Omental fat pad (tissue), 4 donors: ENCODE data around the gene VPREB1. TPM values are rescaled to one million over a fixed set of nuclear protein-coding genes. Genes with fewer than 3 reads are reported as not detected.

Experiments
- ATAC-seq: fragments of 150-250 bp; one replicate; pipeline ENCODE4 v1.9.1; 2016; ENCODE audit warnings: mild to moderate bottlenecking, moderate library complexity; ENCODE audit not compliant: low FRiP score
- DNase-seq: peaks from one replicate; pipeline ENCODE4 v3.0.0-alpha.2; 2019; ENCODE audit warnings: low spot score
- CTCF ChIP-seq, 3 donors: fragments of 450-650 bp; IDR thresholded peaks; one replicate each; pipeline ENCODE4 v1.5.1; 2016 to 2017; ENCODE audit warnings: antibody characterized with exemption in 3 of 3, mild to moderate bottlenecking in 3 of 3, moderate library complexity in 2 of 3
- total RNA-seq, 4 donors: library from RNA; depleted of rRNA; stranded (reverse); fragments of >200 nt; gene quantifications; one replicate each; pipeline ENCODE4 v1.1.0, GENCODE V29; 2016

The VPREB1 gene
- total RNA-seq, 4 donors from 2014 or later, result not detected

DNA sequence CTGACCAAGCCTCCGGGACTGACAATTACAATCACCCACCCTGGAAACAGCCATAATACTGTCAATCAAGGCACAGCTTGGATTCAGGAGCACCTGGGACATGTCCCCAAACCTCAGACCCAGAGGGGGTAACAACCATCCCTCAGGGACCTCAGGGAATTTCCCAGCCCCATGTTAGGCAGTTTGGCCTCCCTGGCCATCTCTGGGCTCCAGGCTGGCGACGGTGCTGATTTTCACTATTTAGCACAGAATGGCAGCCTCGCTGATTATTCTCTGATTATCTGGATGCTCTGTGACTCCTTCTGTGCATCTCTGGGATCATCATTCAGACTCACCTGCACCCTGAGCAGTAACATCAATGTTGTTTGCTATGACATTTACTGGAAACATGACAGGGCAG is 45.8 kb upstream of the VPREB1 start:
- ATAC-seq (no peak), DNase-seq (no peak)
- TF ChIP-seq CTCF (IDR thresholded peaks at IDR 0.05), result no peak

GRCh38 chr22:22199634-22200033 is 45.0 kb upstream of the VPREB1 start:
- DNase-seq (no peak), ATAC-seq (no peak)
- TF ChIP-seq CTCF (IDR thresholded peaks at IDR 0.05), result no peak

DNA sequence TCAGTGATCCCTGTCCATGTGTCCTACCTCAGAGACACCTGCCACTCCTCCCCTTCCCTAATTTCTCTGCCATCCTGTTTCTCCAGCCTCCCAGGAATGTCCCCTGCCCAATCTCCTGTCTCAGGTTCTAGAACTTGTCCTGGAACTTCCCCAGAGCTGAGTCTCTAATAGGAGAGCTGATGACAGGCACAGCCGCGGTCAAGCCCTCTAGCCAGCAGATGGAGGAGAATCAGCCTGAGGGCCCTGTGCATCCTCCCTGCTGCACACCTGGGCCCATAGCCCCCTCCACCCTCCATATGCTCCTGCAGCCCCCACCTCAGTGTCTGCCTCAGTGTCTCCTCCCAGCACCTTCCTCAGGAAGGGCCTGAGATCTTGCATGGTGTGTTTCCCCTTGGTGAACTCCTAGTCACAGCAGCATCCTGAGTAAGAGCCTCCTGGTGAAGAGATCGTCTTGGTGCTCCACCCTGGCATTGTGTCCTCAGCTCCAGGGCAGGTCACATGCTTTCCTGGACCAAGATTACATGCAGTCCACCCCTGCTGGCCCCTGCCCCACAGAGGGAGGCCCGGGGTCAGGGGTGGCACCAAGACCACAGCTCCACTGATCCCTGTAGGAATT is 43.9 kb upstream of the VPREB1 start:
- TF ChIP-seq CTCF (IDR thresholded peaks at IDR 0.05), result no peak
- no peak for DNase-seq
- ATAC-seq, result no peak

DNA sequence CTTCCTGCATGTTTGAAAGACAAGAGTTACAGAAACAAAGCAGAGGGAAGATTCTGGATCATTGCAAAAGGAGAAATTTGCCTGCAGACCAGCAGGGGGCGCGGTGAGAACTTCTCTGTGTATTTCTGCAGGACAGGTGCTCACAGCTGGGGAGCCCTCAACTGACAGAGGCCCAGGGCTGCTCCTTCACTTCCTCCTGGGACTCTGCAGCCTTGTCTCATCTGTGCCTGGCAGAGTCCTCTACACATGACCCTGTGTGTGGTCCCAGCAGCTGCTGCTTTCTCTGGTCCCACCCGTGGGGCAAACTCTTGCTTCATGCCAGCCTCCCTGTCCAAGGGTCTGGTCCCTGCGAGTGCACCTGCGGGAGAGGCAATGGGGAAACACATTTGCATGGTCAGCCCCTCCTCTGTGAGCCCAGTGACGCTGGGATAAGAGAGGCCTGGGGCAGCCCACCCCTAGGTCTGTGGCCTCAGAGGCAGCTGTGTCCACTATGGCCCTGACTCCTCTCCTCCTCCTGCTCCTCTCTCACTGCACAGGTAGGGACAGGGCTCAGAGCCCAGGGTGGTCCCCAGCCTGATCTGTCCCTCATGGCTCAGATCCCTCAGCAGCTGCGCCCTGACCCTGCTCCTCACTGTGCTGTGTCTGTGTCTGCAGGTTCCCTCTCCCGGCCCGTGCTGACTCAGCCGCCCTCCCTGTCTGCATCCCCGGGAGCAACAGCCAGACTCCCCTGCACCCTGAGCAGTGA is 43.2 kb upstream of the VPREB1 start:
- peak; percentile 30 for ATAC-seq
- no peak for DNase-seq
- TF ChIP-seq CTCF (IDR thresholded peaks at IDR 0.05), result no peak

GRCh38 chr22:22201930-22202343 is 42.6 kb upstream of the VPREB1 start:
- no peak for TF ChIP-seq CTCF (IDR thresholded peaks at IDR 0.05)
- ATAC-seq (no peak), DNase-seq (no peak)

DNA sequence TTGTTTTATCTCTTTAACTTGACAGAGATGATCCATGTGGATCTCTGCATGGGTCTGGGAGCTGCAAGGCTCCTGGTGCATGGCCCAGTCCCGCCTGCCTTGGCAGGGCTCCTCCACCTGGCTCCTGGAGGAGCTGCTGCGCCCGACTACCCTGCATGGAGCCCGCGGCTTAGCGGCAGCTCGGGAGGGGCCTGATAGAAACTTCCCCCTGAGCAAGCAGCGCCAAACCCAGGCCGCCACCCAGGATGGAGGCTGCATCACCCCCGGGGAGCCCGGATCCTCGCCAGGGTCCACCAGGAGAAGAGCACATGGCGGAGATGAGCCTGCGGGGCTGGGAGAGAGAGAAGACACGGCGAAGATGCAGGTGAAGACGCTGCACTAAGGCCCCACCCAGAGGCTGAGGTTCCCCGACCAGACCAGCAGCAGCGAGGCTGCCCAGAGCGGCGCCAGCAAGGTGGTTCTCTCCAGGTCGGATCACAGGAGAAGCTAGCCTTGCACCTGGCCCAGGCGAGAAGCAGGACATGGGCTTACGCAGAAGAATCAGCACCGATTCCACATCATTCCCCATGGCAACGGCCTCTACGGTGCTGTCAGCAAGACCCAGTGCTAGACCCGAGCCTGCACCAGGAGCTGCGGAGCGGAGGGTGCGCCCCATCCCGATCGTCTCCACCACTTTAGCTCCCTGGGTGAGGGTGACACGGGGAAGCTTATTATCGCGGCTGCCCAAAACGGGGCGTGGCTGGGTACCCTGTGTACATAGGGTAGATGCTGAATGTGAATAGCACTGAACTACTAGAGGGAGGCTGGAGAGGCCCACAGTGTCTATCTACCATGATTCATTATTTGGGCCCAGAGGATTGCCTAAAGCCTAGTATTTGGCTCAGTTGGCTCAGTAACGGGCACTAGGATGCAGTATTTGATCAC is 41.3 kb upstream of the VPREB1 start:
- DNase-seq, result no peak
- no peak for ATAC-seq
- TF ChIP-seq CTCF (IDR thresholded peaks at IDR 0.05), result no peak
